HepG2 (cell line): ENCODE results near the gene TRIM7. TPM values are rescaled to one million over a fixed set of nuclear protein-coding genes. Genes with fewer than 3 reads are reported as not detected.

Experiments used
- ATF7 ChIP-seq, 2 experiments: fragments of 450-650 bp in 1 of 2; sonication (generic) in 1 of 2; formaldehyde crosslinking in 1 of 2; IDR thresholded peaks; 2 replicates each; pipeline versions ENCODE4 v1.4.0 to v1.6.1; 2016 to 2020; ENCODE audit warnings: antibody characterized with exemption in 1 of 2, mild to moderate bottlenecking in 1 of 2, missing genetic modification reagents in 1 of 2
- ATRX ChIP-seq: sonication (generic); formaldehyde crosslinking; IDR thresholded peaks from 2 replicates; pipeline ENCODE4 v1.4.0; 2020; ENCODE audit warnings: missing genetic modification reagents, borderline replicate concordance
- IKZF4 ChIP-seq: sonication (generic); formaldehyde crosslinking; IDR thresholded peaks from 2 replicates; pipeline ENCODE4 v1.5.1; 2020; ENCODE audit warnings: borderline replicate concordance, mild to moderate bottlenecking, low read depth, missing genetic modification reagents; ENCODE audit errors: not compliant biosample characterization
- MAFF ChIP-seq: IDR thresholded peaks from 2 replicates; pipeline ENCODE4 v1.6.1; 2011; ENCODE audit warnings: low read depth, low read length, improper control_type of control experiment
- NBN ChIP-seq: fragments of 450-650 bp; conservative IDR thresholded peaks from 2 replicates; pipeline ENCODE4 v1.6.1; 2017
- NFYB ChIP-seq: sonication (generic); formaldehyde crosslinking; IDR thresholded peaks from 2 replicates; pipeline ENCODE4 v1.4.0; 2020; ENCODE audit warnings: missing genetic modification reagents
- PCBP2 ChIP-seq: fragments of 200-400 bp; formaldehyde crosslinking; optimal IDR thresholded peaks from 2 replicates; pipeline ENCODE3; 2018; ENCODE audit warnings: low read length, low read depth; ENCODE audit not compliant: poor library complexity, severe bottlenecking
- SALL1 ChIP-seq: sonication (generic); formaldehyde crosslinking; IDR thresholded peaks from 2 replicates; pipeline ENCODE4 v1.8.0; 2022; ENCODE audit warnings: mild to moderate bottlenecking, missing genetic modification reagents
- SMAD9 ChIP-seq: sonication (generic); formaldehyde crosslinking; IDR thresholded peaks from 2 replicates; pipeline ENCODE4 v1.5.1; 2020; ENCODE audit warnings: mild to moderate bottlenecking, missing genetic modification reagents
- THAP11 ChIP-seq: IDR thresholded peaks from 2 replicates; pipeline ENCODE4 v1.6.1; 2016; ENCODE audit warnings: missing biosample characterization, missing genetic modification reagents
- ZBTB8A ChIP-seq: sonication (generic); formaldehyde crosslinking; IDR thresholded peaks from 2 replicates; pipeline ENCODE4 v1.4.0; 2020; ENCODE audit warnings: mild to moderate bottlenecking, low read depth, missing genetic modification reagents, borderline replicate concordance
- ZKSCAN5 ChIP-seq: sonication (generic); formaldehyde crosslinking; IDR thresholded peaks from 2 replicates; pipeline ENCODE4 v1.5.1; 2020; ENCODE audit warnings: mild to moderate bottlenecking, missing genetic modification reagents
- ZMAT3 ChIP-seq: sonication (generic); formaldehyde crosslinking; conservative IDR thresholded peaks from 2 replicates; pipeline ENCODE4 v1.7.0; 2021; ENCODE audit warnings: missing genetic modification reagents
- ZNF891 ChIP-seq: sonication (generic); formaldehyde crosslinking; IDR thresholded peaks from 2 replicates; pipeline ENCODE4 v1.5.0; 2020; ENCODE audit warnings: mild to moderate bottlenecking, missing genetic modification reagents
- polyA plus RNA-seq, 8 experiments: library from polyadenylated mRNA; depleted of rRNA in 3 of 8; stranded (reverse) in 7 of 8; unstranded in 1 of 8; fragments of >200 nt; fragmentation: Illumina TruSeq in 4 of 8; extraction: Trizol in 4 of 8; gene quantifications; 2 replicates each; pipeline versions ENCODE4 v1.2.1 to v1.2.3, GENCODE V29; 2011 to 2016; ENCODE audit warnings: low read depth in 4 of 8, missing spikeins in 1 of 8, mixed read lengths in 1 of 8; ENCODE audit not compliant: insufficient read depth in 1 of 8
- total RNA-seq, 5 experiments: library from RNA; depleted of rRNA; stranded (reverse); fragments of >200 nt; fragmentation: Illumina TruSeq; extraction: Trizol; gene quantifications; 2 replicates each; pipeline ENCODE4 v1.2.3, GENCODE V29; 2016; ENCODE audit warnings: low read depth in 1 of 5
- TF ChIP-seq, protein P1 (sequence below): conservative IDR thresholded peaks from 2 replicates; pipeline ENCODE4 v1.6.1; 2018; ENCODE audit warnings: missing genetic modification reagents
- TF ChIP-seq, protein P2 (sequence below): IDR thresholded peaks from 2 replicates; pipeline ENCODE4 v1.6.1; 2012; ENCODE audit warnings: inconsistent platforms
- TF ChIP-seq, protein P3 (sequence below): sonication (generic); formaldehyde crosslinking; IDR thresholded peaks from 2 replicates; pipeline ENCODE4 v1.8.0; 2022; ENCODE audit warnings: missing genetic modification reagents, mild to moderate bottlenecking, moderate library complexity, borderline replicate concordance
- TF ChIP-seq, protein P4 (sequence below): sonication (generic); formaldehyde crosslinking; IDR thresholded peaks from 2 replicates; pipeline ENCODE4 v1.4.0; 2020; ENCODE audit warnings: missing genetic modification reagents
- TF ChIP-seq, protein P5 (sequence below): sonication (generic); formaldehyde crosslinking; IDR thresholded peaks from 2 replicates; pipeline ENCODE4 v1.5.0; 2020; ENCODE audit warnings: mild to moderate bottlenecking, missing genetic modification reagents, borderline replicate concordance

Gene TRIM7
- total and polyA plus RNA-seq, 2 of the 13 experiments (the other 11 are each of a cell fraction or from before 2014, with no cell fraction given): 0.13 TPM; not detected in 1

DNA sequence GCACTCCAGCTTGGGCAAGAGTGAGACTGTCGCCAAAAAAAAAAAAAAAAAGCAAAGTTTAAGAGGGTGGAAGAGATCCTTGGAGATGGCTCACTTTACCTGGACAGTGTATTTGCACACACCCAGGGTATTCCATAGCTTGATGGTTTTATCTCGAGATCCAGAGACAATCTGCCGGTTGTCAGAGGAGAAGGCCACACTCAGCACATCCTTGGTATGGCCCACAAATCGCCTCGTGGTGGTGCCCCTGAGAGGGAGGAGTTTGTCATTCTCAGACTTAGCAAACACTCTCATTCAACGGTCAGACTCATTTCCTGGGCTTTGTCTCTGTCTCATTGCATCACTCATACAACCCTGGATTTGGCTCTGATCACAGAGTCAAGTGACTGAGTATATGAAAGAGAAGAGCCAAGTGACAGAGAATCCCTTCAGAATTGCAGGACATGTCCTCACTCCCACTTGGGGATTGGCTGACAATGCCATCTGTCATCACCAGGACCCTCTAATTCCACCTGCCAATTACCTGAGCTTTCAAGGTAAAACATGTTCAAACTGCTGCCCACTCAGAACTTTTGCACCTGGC is 36.5 kb upstream of the TRIM7 start (continued):
- TF ChIP-seq THAP11: 0 out of 2 replicates have a peak, but pooled peaks have one; percentile 24
- TF ChIP-seq ZNF891 (CRISPR knock-in tag): no peak
- TF ChIP-seq SALL1: 0 out of 2 replicates have a peak, but pooled peaks have one; percentile 24
- TF ChIP-seq NBN: no peak
- no peak for TF ChIP-seq MAFF
- TF ChIP-seq, protein P1, sequence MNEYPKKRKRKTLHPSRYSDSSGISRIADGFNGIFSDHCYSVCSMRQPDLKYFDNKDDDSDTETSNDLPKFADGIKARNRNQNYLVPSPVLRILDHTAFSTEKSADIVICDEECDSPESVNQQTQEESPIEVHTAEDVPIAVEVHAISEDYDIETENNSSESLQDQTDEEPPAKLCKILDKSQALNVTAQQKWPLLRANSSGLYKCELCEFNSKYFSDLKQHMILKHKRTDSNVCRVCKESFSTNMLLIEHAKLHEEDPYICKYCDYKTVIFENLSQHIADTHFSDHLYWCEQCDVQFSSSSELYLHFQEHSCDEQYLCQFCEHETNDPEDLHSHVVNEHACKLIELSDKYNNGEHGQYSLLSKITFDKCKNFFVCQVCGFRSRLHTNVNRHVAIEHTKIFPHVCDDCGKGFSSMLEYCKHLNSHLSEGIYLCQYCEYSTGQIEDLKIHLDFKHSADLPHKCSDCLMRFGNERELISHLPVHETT (CRISPR knock-in tag): no peak
- TF ChIP-seq ZMAT3 (CRISPR knock-in tag): no peak
- no peak for TF ChIP-seq SMAD9 (CRISPR knock-in tag)
- TF ChIP-seq IKZF4: no peak
- TF ChIP-seq, protein P2, sequence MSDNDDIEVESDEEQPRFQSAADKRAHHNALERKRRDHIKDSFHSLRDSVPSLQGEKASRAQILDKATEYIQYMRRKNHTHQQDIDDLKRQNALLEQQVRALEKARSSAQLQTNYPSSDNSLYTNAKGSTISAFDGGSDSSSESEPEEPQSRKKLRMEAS: peak; percentile 35; the same call in 1 of the 2 replicates
- TF ChIP-seq, protein P3, sequence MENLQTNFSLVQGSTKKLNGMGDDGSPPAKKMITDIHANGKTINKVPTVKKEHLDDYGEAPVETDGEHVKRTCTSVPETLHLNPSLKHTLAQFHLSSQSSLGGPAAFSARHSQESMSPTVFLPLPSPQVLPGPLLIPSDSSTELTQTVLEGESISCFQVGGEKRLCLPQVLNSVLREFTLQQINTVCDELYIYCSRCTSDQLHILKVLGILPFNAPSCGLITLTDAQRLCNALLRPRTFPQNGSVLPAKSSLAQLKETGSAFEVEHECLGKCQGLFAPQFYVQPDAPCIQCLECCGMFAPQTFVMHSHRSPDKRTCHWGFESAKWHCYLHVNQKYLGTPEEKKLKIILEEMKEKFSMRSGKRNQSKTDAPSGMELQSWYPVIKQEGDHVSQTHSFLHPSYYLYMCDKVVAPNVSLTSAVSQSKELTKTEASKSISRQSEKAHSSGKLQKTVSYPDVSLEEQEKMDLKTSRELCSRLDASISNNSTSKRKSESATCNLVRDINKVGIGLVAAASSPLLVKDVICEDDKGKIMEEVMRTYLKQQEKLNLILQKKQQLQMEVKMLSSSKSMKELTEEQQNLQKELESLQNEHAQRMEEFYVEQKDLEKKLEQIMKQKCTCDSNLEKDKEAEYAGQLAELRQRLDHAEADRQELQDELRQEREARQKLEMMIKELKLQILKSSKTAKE (CRISPR knock-in tag): 0 out of 2 replicates have a peak, but pooled peaks have one; percentile 21
- TF ChIP-seq ZBTB8A (CRISPR knock-in tag): no peak
- TF ChIP-seq NFYB (CRISPR knock-in tag): no peak
- TF ChIP-seq ZKSCAN5 (CRISPR knock-in tag): no peak
- no peak for TF ChIP-seq ATRX (CRISPR knock-in tag)
- TF ChIP-seq, protein P4, sequence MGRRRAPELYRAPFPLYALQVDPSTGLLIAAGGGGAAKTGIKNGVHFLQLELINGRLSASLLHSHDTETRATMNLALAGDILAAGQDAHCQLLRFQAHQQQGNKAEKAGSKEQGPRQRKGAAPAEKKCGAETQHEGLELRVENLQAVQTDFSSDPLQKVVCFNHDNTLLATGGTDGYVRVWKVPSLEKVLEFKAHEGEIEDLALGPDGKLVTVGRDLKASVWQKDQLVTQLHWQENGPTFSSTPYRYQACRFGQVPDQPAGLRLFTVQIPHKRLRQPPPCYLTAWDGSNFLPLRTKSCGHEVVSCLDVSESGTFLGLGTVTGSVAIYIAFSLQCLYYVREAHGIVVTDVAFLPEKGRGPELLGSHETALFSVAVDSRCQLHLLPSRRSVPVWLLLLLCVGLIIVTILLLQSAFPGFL (CRISPR knock-in tag): no peak
- no peak for TF ChIP-seq PCBP2
- TF ChIP-seq, protein P5, sequence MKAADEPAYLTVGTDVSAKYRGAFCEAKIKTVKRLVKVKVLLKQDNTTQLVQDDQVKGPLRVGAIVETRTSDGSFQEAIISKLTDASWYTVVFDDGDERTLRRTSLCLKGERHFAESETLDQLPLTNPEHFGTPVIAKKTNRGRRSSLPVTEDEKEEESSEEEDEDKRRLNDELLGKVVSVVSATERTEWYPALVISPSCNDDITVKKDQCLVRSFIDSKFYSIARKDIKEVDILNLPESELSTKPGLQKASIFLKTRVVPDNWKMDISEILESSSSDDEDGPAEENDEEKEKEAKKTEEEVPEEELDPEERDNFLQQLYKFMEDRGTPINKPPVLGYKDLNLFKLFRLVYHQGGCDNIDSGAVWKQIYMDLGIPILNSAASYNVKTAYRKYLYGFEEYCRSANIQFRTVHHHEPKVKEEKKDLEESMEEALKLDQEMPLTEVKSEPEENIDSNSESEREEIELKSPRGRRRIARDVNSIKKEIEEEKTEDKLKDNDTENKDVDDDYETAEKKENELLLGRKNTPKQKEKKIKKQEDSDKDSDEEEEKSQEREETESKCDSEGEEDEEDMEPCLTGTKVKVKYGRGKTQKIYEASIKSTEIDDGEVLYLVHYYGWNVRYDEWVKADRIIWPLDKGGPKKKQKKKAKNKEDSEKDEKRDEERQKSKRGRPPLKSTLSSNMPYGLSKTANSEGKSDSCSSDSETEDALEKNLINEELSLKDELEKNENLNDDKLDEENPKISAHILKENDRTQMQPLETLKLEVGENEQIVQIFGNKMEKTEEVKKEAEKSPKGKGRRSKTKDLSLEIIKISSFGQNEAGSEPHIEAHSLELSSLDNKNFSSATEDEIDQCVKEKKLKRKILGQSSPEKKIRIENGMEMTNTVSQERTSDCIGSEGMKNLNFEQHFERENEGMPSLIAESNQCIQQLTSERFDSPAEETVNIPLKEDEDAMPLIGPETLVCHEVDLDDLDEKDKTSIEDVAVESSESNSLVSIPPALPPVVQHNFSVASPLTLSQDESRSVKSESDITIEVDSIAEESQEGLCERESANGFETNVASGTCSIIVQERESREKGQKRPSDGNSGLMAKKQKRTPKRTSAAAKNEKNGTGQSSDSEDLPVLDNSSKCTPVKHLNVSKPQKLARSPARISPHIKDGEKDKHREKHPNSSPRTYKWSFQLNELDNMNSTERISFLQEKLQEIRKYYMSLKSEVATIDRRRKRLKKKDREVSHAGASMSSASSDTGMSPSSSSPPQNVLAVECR (CRISPR knock-in tag): peak; percentile 41; the same call in 1 of the 2 replicates
- TF ChIP-seq ATF7 (IDR thresholded peaks at IDR 0.05): peak; percentile 47; the same call in 1 of the 2 replicates
- no peak for TF ChIP-seq ATF7 (CRISPR knock-in tag; IDR thresholded peaks at IDR 0.05)
